ENCODE data around the gene GRIK4.

DNA sequence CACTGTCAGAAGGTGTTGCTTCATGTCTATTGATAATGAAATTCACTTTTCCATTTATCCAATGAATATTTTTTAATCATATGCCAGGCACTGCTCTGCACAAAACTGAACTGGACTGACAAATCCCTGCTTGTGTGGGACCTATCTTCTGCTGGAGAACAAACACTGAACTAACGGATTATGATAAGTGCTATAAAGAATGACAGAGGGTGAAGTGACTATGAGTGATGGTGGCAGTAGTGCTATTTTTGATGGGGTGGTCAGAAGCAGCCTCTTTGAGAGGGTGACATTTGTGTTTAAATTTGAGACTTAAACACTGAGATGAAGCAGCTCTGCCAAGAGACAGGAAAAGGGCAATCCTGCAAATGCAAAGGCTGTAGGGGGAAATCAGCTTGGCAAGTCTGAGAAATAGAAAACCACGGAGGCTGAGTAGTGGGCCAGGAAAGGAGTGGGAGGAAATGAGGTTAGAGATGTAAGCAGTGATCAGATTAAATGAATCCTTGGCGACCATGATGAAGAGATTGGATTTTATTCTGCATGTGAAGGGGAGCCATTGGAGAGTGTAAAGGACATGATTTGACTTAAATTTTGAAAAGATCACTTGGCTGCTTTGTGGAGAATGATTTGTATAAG lies 518.4 kb downstream of the GRIK4 start:
- TF ChIP-seq, protein P1, sequence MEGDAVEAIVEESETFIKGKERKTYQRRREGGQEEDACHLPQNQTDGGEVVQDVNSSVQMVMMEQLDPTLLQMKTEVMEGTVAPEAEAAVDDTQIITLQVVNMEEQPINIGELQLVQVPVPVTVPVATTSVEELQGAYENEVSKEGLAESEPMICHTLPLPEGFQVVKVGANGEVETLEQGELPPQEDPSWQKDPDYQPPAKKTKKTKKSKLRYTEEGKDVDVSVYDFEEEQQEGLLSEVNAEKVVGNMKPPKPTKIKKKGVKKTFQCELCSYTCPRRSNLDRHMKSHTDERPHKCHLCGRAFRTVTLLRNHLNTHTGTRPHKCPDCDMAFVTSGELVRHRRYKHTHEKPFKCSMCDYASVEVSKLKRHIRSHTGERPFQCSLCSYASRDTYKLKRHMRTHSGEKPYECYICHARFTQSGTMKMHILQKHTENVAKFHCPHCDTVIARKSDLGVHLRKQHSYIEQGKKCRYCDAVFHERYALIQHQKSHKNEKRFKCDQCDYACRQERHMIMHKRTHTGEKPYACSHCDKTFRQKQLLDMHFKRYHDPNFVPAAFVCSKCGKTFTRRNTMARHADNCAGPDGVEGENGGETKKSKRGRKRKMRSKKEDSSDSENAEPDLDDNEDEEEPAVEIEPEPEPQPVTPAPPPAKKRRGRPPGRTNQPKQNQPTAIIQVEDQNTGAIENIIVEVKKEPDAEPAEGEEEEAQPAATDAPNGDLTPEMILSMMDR (conservative IDR thresholded peaks at IDR 0.05; ENCODE audit: low read length): no peak
- no peak for TF ChIP-seq EZH2phosphoT487 (IDR thresholded peaks at IDR 0.05; ENCODE audit: borderline replicate concordance)
